Globus pallidus (tissue), 1 donor: Measurements from ENCODE around the gene CELSR2.

Experiments used
- DNase-seq: peaks from one replicate; pipeline ENCODE4 v3.0.0-alpha.2; 2015; ENCODE audit warnings: low spot score

Gene CELSR2

DNA sequence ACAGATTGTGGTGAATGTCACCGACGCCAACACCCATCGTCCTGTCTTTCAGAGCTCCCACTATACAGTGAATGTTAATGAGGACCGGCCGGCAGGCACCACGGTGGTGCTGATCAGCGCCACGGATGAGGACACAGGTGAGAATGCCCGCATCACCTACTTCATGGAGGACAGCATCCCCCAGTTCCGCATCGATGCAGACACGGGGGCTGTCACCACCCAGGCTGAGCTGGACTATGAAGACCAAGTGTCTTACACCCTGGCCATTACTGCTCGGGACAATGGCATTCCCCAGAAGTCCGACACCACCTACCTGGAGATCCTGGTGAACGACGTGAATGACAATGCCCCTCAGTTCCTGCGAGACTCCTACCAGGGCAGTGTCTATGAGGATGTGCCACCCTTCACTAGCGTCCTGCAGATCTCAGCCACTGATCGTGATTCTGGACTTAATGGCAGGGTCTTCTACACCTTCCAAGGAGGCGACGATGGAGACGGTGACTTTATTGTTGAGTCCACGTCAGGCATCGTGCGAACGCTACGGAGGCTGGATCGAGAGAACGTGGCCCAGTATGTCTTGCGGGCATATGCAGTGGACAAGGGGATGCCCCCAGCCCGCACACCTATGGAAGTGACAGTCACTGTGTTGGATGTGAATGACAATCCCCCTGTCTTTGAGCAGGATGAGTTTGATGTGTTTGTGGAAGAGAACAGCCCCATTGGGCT lies 3.0 kb downstream of the CELSR2 start:
- no peak for DNase-seq

- peak; percentile 92 for DNase-seq
These were observed 3.8 kb downstream of the CELSR2 start for GRCh38 chr1:109252893-109253802.

- DNase-seq = peak; percentile 71
These were observed 4.7 kb downstream of the CELSR2 start for GRCh38 chr1:109253803-109254620.

GRCh38 chr1:109254621-109255096 lies 5.3 kb downstream of the CELSR2 start:
- DNase-seq = no peak

DNA sequence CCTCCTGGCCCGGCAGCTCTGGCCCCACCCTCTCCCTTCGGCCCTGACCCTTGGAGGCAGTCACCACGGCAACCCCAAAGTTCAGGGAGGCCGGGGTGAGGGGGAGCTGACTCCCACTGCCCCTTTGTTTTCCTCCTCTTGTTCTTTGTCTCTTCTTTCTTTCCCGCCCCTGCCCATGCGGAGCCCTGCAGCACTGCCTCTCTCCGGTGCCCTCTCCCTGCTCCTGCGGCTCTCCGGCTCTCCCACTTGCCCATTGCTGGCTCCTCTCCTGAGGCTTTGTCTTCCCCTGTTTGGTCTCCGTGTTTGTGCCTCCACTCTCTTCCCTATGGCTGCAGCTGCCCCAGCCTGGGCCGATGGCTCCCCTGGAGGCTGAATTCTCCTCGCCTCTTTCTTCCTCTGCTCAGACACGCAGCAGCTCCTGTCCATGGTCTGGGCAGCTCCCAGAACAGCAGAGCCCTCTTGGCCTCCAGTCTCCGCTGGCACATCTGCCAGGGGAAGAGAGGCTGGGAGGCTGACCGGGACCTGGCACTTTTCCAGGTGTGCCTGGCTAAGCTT lies 5.8 kb downstream of the CELSR2 start:
- DNase-seq = no peak

- no peak for DNase-seq
These were observed 6.3 kb downstream of the CELSR2 start for GRCh38 chr1:109255678-109256077.

DNA sequence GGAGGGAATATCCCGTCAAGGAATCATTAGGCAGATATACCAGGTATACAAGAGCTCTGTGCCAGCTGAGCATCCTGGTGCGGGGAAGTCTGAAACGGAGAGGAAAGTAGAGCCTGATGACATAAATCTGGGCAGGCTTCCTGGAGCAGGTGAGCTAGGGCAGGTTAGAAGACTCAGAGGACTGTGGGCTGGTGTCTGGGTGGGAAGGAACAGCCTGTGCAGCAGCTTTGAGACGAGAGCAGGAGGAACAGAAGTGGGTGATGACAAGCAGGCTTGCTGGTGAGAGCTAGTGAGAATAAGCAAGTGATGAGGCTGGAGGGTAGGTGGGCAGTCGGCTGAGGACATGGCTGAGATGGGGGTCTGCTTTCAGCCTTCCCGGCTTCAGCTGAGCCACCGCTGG lies 6.7 kb downstream of the CELSR2 start:
- DNase-seq = no peak

DNA sequence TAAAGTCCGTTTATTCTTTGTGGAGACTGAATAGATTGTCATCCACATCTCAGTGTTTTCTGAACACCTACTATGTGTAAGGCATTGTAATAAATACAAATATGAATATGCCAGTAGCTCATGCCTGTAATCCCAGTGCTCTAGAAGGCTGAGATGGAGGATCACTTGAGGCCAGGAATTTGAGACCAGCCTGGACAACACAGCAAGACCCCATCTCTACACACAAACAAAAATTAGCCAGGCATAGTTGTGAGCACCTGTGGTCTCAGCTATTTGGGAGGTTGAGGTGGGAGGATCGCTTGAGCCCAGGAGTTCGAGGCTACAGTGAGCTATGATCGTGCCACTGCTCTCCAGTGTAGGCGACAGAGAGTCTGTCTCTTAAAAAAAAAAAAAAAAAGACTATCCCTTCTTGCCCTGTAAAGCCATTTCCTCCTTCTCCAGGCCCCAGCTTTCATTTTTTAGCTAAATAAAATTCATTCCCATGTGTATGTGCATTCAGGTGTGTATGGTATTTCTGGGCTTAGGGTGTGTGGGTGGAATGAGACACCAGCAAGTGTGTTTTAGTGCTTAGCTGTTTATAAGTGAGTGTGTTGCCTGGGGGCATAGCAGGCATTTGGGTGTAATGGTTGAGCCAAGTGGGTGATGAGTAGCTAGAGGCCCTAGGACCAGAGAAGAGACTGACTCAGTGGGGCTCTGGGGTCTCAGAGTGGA lies 7.8 kb downstream of the CELSR2 start:
- DNase-seq = no peak

DNA sequence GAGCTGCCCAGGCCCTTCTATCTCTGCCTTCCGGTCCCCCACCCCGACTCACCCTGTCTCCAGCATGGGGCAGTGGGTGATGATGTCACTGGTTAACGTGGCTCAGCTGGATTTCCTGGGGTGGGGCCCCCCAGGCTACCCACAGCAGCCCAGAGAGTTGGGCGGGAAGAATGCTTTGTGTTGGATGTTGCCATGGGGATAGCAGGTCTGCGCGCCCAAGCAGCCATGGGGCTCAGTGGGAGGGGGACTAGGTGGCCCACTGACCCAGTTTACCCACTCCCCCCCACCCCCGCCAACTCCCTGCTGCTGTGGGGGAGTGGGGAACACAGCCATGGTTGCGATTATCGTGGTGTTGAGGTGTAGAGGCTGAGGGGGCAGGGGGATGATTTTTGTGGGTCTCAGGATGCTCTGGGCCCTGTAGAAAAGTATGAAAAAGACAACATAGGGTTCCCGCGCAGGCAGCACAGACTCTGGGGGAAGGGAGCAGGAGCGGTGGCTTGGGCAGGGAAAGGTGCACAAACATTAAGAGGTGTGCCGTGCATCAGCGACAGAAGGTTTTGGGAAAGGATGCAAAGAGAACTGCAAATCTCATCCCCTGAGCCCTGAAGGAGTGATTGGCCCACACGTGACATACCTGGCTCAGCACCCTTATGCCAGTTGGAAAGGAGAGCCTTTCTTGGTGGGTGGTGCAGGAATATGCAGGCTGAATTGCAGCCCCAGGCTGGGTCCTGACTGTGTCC lies 8.5 kb downstream of the CELSR2 start:
- no peak for DNase-seq

DNA sequence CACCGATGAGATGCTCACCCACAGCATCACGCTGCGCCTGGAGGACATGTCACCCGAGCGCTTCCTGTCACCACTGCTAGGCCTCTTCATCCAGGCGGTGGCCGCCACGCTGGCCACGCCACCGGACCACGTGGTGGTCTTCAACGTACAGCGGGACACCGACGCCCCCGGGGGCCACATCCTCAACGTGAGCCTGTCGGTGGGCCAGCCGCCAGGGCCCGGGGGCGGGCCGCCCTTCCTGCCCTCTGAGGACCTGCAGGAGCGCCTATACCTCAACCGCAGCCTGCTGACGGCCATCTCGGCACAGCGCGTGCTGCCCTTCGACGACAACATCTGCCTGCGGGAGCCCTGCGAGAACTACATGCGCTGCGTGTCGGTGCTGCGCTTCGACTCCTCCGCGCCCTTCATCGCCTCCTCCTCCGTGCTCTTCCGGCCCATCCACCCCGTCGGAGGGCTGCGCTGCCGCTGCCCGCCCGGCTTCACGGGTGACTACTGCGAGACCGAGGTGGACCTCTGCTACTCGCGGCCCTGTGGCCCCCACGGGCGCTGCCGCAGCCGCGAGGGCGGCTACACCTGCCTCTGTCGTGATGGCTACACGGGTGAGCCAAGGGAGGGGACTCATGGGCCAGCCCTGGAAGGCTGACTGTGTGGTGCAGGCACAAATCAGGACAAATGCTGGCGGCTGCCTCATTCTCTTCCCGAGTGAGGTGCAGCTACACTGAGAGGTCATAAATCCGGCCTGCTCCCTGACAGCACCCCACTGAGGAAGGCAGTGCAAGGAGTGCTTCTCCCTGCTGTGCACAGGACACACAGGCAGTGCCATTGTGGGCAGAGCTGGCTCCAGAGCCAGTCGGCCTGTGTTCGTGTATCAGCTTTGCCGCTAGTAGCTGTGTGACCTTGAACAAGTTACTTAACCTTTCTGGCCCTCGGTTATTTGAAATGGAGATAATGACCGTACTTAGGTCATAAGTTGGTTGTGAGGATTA lies 9.4 kb downstream of the CELSR2 start:
- DNase-seq = no peak

DNA sequence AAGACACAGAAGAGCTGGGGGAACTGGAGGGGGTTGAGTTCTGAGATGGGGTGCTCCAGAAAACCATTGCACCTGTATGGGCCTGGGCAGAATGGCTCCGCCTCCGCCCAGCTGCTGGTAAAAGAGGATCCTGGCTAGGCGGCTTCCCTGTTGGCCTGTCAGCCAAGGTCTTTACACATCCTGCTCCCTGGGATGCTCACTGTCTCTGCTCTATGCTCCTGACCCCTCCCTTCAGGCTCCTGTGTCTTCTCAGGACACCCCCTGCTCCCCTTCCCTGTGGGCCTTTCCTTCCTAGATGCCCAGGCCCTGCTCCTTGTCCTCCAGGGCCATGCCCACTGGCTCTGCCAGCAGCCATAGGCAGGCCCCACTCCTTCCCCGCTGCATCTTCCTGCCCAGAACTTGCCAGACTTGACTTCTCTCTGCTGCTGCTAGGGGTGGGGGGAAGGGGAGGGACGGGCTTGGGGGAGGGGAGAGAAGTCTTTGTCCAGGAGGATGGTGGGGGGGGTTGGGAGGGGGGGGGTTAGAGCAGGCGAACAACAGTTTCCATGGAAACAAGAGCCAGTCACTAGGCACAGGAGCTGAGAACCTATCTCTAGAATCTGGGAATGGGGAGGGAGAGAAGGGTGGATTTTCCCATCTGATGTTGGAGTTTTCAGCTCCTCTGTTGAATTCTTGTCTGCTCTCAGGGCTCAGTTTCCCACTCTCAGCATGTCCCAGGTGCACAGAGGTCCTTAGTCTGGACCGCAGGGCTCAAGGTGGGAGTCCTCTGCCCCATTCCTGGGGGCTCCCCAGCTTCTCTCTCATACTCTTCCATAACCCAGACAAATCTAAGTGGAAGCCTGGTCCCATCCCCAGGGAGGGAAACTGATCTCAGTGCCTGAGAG lies 10.6 kb downstream of the CELSR2 start:
- no peak for DNase-seq

- no peak for DNase-seq
These were observed 11.7 kb downstream of the CELSR2 start for GRCh38 chr1:109261006-109261405.

- DNase-seq = no peak
These were observed 12.2 kb downstream of the CELSR2 start for GRCh38 chr1:109261578-109261977.

GRCh38 chr1:109262231-109263055 lies 13.1 kb downstream of the CELSR2 start:
- no peak for DNase-seq

DNA sequence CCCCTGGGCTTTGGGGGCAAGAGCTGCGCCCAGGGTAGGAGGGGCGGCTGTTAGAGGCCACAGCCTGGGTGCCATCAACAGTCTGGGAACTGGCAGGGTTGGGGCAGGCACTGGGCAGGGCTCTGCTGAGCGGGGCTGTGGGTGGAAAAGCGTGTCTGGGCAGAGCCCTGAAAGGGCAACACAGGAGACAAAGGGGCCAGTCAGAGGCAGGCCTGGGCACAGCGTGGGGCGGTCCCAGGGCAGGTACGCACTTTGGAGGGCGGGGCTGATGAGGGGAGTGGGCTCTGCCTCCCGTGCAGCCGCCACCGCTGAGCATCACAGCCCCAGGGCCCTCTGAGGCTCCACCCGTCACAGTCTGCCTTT lies 13.9 kb downstream of the CELSR2 start:
- no peak for DNase-seq

GRCh38 chr1:109263597-109264378 lies 14.4 kb downstream of the CELSR2 start:
- DNase-seq = peak; percentile 95

DNA sequence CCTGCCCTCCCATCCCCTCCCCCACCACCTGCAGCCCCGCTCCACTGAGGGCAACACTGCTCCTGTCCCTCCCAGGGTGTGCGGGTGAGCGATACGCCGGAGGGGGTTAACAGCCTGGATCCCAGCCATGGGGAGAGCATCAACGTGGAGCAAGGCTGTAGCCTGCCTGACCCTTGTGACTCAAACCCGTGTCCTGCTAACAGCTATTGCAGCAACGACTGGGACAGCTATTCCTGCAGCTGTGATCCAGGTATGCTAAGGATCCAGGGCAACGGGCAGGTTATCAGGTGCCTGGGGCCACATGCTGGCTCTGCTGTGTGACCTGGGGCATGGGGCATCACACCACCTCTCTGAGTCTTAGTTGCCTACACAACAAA lies 15.0 kb downstream of the CELSR2 start:
- no peak for DNase-seq
